HepG2 (cell line): ENCODE measurements around the gene CELA2B.

Experiments
- PHF8 ChIP-seq: sonication (generic); formaldehyde crosslinking; IDR thresholded peaks from 2 replicates; pipeline ENCODE4 v1.5.0; 2020; ENCODE audit warnings: missing genetic modification reagents
- ZNF446 ChIP-seq: sonication (generic); formaldehyde crosslinking; IDR thresholded peaks from 2 replicates; pipeline ENCODE4 v1.5.0; 2020; ENCODE audit warnings: mild to moderate bottlenecking, missing genetic modification reagents
- TF ChIP-seq, protein P1 (sequence below): sonication (generic); formaldehyde crosslinking; IDR thresholded peaks from 2 replicates; pipeline ENCODE4 v1.5.0; 2020; ENCODE audit warnings: mild to moderate bottlenecking, missing genetic modification reagents, moderate library complexity

DNA sequence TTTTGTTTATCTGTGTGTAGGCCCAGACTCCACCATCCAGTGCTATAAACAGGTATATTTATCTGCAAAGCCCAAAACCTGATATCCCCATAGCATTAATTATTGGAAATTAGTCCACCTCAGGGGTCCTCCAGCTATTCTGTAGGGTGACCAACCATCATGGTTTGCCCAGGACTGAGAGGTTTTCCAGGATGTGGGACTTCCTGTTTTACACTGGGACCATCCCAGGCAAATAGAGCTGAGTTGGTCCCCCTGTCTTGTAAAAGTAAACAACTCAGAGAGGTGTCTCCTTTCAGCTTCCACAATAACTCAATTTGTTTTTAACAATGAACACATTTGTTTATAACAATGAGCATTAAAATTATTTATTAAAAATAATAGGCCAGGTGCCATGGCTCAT lies 7.8 kb upstream of the CELA2B start:
- TF ChIP-seq, protein P1, sequence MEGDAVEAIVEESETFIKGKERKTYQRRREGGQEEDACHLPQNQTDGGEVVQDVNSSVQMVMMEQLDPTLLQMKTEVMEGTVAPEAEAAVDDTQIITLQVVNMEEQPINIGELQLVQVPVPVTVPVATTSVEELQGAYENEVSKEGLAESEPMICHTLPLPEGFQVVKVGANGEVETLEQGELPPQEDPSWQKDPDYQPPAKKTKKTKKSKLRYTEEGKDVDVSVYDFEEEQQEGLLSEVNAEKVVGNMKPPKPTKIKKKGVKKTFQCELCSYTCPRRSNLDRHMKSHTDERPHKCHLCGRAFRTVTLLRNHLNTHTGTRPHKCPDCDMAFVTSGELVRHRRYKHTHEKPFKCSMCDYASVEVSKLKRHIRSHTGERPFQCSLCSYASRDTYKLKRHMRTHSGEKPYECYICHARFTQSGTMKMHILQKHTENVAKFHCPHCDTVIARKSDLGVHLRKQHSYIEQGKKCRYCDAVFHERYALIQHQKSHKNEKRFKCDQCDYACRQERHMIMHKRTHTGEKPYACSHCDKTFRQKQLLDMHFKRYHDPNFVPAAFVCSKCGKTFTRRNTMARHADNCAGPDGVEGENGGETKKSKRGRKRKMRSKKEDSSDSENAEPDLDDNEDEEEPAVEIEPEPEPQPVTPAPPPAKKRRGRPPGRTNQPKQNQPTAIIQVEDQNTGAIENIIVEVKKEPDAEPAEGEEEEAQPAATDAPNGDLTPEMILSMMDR (CRISPR knock-in tag), result no peak
- no peak for TF ChIP-seq ZNF446
- no peak for TF ChIP-seq PHF8 (CRISPR knock-in tag)
